IPS-18c (cell line): Measurements from ENCODE around the gene HOMER2.

ENCODE experiments used
- H3K4me3 ChIP-seq: 2 replicates; pipeline ENCODE4 v1.7.0; 2013; ENCODE audit warnings: low read depth, mild to moderate bottlenecking, low read length, moderate library complexity; ENCODE audit not compliant: insufficient read depth
- H3K9me3 ChIP-seq: one replicate; pipeline ENCODE4 v1.6.1; 2013; ENCODE audit warnings: mild to moderate bottlenecking, low read length, moderate library complexity; ENCODE audit not compliant: control insufficient read depth, insufficient read depth

The HOMER2 gene

DNA sequence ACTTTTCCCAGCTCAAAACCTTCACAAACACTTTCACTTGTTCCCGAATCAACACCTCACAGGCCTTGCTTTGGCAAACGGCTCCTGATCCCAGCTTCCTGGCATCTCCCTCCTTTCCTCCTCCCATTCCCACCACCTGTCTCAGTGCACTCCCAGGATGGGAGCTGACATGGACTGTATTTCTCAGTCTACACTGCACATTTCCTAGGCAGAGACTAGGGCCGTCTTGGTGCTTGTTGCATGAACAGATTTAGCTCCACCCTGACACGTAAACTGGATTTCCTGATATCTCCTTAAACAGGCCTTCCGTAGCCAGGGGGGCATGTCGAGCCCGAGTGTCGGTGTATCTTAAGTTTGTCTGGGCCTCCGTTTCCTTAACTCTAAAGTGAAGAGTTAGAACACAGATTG is 143.9 kb downstream of the HOMER2 start:
- no peak overlapping the region for H3K4me3 ChIP-seq
- no peaks in the 10 kb centered on the region for H3K9me3 ChIP-seq

DNA sequence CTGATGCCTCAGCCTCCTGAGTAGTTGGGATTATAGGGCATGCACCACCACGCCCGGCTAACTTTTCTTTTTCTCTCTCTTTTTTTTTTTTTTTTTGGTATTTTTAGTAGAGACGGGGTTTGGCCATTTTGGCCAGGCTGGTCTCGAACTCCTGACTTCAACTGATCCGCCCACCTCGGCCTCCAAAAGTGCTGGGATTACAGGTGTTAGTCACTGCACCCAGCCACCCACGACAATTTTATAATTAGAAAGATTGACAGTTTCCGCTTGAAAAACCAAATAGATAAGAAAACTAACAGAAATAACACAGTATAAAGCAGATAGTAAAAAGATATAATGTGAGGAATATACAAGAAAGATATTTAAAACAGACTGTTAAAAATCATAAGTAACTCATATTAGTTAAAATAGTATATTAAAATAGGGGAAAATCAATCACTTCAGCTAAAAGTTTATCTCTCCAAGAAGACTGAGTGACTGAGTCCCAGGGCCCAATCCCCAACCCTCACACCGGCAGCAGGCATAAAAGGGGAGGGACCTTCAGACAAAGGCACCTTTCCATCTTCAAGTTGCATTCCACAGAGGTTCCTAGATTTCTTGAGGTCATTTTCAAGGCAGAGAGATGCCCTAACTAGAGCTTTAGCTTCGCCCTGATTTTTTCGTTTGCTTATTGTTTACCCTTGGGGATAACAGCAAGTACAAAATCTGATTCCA is 144.4 kb downstream of the HOMER2 start:
- H3K4me3 ChIP-seq, result no peak overlapping the region

DNA sequence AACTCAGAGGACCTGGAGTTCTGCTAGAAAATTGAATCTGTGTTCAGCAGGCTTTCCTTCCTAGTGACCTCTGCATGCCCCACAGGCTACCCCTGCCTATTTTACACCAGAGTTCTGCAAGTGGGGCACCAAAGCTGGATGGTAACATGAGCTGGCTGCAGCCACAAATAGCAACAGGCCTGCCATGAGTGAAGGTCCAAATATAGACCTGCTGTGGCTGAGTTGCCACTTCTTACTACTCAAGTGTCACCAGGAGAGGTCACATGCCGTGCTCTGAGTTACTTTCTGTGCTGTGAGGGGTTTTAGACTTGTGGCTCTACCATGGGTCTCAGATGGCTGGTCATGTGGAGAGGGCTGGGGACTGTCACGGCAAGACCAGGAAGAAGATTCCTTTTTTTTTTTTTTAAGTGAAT is 146.5 kb downstream of the HOMER2 start, which contains the start of gene FSD2:
FSD2 (minus strand) TSS at position 76 of the 413 bp plus-strand sequence. CDS start 18,679 bp downstream, outside the sequence.
- H3K4me3 ChIP-seq, result no peak within 1 kb of the TSS

More for the DNA sequence above, 144.4 kb downstream of the HOMER2 start:
- H3K9me3 ChIP-seq, result no peaks in the 10 kb centered on the region

DNA sequence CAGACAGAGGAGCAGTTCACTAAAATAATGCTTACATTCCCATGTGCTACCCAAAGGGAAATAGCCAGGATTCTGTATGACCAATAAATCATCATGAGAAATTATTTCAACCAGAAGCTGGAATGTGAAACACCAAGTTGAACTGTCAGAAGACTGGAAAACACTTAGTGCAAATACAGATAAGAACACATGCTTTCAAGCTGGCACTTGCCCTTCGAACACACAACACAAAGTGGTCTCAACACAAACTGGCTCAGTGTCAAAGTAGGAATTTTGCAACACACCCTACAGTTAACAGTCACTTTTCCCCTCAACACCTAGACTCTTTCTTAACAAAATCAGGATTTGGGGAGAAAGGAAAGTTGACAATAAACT is 148.0 kb downstream of the HOMER2 start:
- no peaks in the 10 kb centered on the region for H3K9me3 ChIP-seq
- no peak overlapping the region for H3K4me3 ChIP-seq

More for the DNA sequence above, 146.5 kb downstream of the HOMER2 start, which contains the start of gene FSD2:
- no peaks in the 10 kb centered on the region for H3K9me3 ChIP-seq

DNA sequence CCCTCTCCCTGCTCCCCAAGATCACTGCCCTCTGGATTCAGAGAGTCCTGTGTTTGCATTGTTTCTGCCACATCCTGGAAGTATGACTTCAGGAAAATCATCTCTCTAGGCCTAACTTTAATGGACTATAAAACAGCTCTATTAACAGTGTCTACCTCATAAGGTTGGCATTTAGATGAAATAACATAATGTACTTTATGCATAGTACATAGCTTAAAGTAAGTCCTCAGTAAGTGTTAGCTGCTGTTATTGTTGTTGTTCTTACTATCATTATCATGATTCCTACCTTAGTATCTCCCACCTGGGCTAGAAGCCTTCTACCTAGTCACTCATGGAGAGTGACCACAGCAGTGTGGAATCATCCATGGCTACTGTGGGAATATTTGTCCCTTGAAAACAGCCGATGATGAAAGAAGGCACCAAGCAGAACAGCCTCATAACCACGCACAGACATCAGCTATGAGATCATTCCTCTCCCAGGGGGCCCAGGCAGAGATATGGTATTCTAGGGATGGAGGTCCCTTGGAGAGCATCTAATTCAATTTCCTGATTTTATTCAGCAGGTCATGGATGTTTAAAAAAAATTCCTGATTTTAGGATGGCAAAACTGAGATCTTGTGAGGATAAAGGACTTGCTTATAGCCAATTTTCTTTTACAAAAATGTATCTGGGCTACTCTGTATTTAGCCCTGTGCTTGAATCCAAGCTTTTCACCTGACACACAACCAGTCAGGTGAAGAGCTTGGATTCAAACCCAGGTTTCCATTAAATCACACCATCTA is 148.5 kb downstream of the HOMER2 start:
- H3K9me3 ChIP-seq, result no peaks in the 10 kb centered on the region
- no peak overlapping the region for H3K4me3 ChIP-seq

DNA sequence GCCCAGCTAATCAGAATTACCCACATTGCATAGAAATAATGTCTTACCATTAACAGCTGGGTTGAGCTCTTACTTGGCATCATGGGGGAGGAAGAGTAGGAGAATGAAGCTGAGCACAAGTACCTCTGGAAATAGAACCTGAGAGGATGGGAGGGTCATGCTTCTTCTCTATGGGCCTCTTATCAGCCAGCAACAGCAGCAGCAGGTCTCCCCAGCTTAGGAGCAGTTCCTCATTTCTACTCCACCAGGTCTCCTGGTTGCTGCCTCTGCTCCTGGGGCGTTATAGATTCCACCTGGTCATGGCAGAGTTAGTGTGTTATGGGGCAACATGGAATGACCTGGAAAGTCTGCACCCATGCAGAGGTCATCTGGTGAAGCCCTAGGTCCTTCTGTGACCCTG is 150.0 kb downstream of the HOMER2 start:
- Histone ChIP-seq H3K9me3 (no peaks in the 10 kb centered on the region), H3K4me3 (no peak overlapping the region)

DNA sequence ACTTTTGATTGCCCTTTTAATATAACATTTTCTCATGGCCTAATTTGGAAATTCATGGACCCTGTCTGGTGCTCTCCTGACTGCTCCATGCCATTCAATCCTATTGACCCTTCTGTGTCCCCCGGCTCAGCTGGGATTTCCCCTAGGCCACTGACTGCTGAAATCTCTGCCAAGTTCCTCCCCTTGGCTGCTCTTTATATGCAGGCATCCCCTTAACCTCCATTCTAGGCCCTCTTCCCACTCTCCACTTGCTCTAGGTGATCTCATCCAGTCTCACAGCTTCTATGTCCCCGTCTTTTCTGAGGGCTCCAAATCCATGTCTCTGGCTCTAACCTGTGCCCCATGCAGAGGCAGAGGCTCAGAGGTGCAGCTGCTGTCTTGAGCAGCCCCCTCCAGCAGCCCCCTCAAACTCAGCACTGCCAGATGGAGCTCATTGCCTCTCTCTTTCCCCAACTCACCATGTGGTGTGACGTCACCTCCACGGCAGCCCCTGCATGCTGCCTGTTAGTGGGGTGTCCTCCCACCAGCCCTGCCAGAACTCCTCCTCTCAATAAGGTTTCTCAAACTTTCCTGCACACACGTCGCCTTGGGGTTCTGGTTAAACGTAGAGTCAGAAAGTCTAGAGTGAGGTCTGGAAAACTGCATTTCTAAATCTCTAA is 153.2 kb downstream of the HOMER2 start:
- H3K9me3 ChIP-seq, result no peaks in the 10 kb centered on the region
- H3K4me3 ChIP-seq, result no peak overlapping the region
